H1 (cell line): ENCODE data around the gene DUSP23.
A peak's percentile ranks its signal among the peaks of the same experiment; 100 is the strongest.

Source experiments
- CEBPB ChIP-seq: IDR thresholded peaks from 2 replicates; pipeline ENCODE4 v1.6.1; 2012; ENCODE audit warnings: low read depth, low read length
- CTCF ChIP-seq, 3 experiments: IDR thresholded peaks; 1 replicate in 2 of 3; 2 replicates in 1 of 3; pipeline versions ENCODE4 v1.5.1 to v1.6.1; 2011; ENCODE audit warnings: low read length in 3 of 3, mild to moderate bottlenecking in 3 of 3, inconsistent platforms in 2 of 3, low read depth in 1 of 3, moderate library complexity in 1 of 3; ENCODE audit not compliant: insufficient read depth in 1 of 3; ENCODE audit errors: control extremely low read depth in 1 of 3
- JUND ChIP-seq: IDR thresholded peaks from 2 replicates; pipeline ENCODE4 v1.6.1; 2011; ENCODE audit warnings: mild to moderate bottlenecking, improper control_type of control experiment, low read length
- POLR2A ChIP-seq, 2 experiments: IDR thresholded peaks; 1 replicate in 1 of 2; 2 replicates in 1 of 2; pipeline ENCODE4 v1.6.1; 2011; ENCODE audit warnings: low read depth in 2 of 2, low read length in 2 of 2, mild to moderate bottlenecking in 2 of 2; ENCODE audit errors: control extremely low read depth in 1 of 2
- SP1 ChIP-seq: IDR thresholded peaks from 2 replicates; pipeline ENCODE4 v1.6.1; 2011; ENCODE audit warnings: low read depth, low read length
- SRF ChIP-seq: IDR thresholded peaks from 2 replicates; pipeline ENCODE4 v1.6.1; 2011; ENCODE audit warnings: mild to moderate bottlenecking, low read depth, low read length, moderate library complexity
- TAF1 ChIP-seq: IDR thresholded peaks from 2 replicates; pipeline ENCODE4 v1.6.1; 2011; ENCODE audit warnings: mild to moderate bottlenecking, low read depth, low read length

DNA sequence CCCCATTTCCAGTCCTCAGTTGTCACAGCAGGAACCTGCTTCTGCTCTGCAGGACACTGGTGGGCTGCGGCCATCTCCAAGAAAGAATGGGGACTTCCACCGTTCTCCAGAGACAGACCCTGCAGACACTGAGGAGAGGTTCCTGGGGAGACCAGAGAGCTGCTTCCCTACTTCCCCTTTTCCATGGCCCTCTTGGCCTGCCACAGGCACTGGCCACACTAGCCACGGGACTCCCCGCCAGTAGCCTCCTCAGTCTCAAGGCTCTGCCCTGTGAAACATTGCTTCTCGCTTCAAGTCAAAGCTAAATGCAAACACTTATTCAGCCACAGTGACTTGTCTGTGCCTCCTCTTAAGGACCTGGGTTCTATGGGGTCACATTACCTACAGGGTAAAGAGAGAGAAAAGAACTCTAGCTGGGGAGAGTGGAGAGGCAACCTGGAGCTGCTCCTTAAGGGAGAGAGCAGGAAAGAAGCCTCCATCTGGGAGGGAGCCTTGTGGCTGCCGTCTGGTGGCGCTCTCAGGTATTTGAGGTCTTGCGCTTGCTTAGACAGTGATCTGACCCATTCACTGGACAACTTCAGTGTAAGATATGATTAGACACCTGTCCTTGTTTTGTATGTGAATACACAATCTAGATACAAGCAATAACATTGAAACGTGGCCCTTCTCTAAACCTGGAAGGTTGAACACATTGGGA is 40.6 kb downstream of the DUSP23 start:
- TF ChIP-seq CTCF (IDR thresholded peaks at IDR 0.05; ENCODE audit: control extremely low read depth in 1 of 3, insufficient read depth in 1 of 3, low read depth in 1 of 3, low read length in 3 of 3) = peak in 2 of 3 experiments; percentile 34 to 48; a peak in 3 of 4 replicates
- TF ChIP-seq CEBPB = no peak
- TF ChIP-seq POLR2A (IDR thresholded peaks at IDR 0.05; ENCODE audit: control extremely low read depth in 1 of 2, low read depth in 2 of 2, low read length in 2 of 2) = no peak
- no peak for TF ChIP-seq SP1
- TF ChIP-seq JUND = no peak
- no peak for TF ChIP-seq SRF
- no peak for TF ChIP-seq TAF1
